ENCODE data around the gene GNB5.

The GNB5 gene

DNA sequence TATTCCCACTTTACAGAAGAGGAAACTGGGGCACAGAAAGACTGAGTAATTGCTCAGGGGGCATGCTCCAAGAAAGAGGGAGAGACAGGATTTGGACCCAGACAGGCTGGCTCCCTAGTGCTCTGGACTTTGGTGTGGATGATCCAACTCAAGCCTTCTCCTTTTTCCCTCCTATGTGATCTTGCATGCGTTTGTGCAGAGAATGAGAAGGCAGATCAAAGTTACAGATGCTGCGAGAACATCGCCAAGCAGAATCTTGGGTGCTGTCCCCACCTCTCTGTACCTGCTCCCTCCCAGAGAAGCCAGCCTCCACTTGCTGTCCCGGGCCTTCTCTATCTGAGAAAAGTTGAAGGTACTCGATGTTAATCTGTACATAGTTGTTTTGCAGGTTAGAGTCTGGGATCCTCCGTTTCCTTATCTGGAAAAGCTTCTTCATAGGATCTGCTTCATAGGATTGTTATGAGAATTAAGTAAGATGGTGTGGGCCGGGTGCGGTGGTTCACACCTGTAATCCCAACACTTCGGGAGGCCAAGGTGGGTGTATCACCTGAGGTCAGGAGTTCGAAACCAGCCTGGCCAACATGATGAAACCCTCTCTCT is 10.2 kb downstream of the GNB5 start:
- DNase-seq = no peak
- Histone ChIP-seq H3K4me3 (ENCODE audit: low read depth, low read length) (no peak overlapping the region), H3K36me3 (no peaks in the 10 kb centered on the region), H3K9me3 (no peaks in the 10 kb centered on the region), H3K4me1 (no peaks in the 10 kb centered on the region), H3K27me3 (peaks cover 16% of the 10 kb centered on the region)
- TF ChIP-seq, protein P1, sequence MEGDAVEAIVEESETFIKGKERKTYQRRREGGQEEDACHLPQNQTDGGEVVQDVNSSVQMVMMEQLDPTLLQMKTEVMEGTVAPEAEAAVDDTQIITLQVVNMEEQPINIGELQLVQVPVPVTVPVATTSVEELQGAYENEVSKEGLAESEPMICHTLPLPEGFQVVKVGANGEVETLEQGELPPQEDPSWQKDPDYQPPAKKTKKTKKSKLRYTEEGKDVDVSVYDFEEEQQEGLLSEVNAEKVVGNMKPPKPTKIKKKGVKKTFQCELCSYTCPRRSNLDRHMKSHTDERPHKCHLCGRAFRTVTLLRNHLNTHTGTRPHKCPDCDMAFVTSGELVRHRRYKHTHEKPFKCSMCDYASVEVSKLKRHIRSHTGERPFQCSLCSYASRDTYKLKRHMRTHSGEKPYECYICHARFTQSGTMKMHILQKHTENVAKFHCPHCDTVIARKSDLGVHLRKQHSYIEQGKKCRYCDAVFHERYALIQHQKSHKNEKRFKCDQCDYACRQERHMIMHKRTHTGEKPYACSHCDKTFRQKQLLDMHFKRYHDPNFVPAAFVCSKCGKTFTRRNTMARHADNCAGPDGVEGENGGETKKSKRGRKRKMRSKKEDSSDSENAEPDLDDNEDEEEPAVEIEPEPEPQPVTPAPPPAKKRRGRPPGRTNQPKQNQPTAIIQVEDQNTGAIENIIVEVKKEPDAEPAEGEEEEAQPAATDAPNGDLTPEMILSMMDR (IDR thresholded peaks at IDR 0.05; ENCODE audit: low read depth, low read length) = no peak

DNA sequence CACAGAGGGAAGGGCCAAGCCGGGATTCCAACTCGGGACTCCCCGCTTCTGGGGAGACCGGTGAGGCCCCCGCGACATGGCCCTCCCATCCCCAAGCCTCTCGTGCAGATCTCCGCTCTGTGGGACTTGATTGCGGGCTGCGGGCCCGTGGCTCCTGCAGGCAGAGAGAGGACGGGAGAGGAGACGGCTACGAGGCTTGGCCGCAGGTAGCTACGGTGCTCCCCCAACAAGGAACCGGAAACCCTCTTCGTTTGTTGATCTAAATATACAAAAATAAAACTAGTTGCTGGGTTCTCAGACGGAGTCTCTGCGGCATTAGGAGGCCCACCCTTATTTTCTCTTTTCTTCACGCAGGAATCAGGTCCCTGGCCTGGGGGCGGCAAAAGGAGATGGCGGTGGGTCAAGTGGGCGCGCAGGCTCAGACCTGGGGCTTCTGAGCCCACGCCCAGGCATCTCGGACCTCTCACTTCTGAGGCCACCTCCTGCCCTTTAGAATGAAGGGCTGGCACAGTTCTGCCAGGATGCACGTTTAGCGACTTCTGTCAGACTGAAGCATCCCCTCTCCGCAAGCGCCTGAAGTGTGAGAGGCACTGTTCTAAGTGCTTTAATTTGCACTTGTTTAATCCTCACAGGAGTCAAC is 10.9 kb downstream of the GNB5 start:
- peaks cover 16% of the 10 kb centered on the region for H3K27me3 ChIP-seq
- H3K4me1 ChIP-seq = no peaks in the 10 kb centered on the region
- DNase-seq = no peak
- no peaks in the 10 kb centered on the region for H3K9me3 ChIP-seq
- H3K4me3 ChIP-seq (ENCODE audit: low read depth, low read length) = peak overlapping the region; percentile 67
- H3K36me3 ChIP-seq = no peaks in the 10 kb centered on the region
- TF ChIP-seq, protein P1 (IDR thresholded peaks at IDR 0.05; ENCODE audit: low read depth, low read length) = no peak

DNA sequence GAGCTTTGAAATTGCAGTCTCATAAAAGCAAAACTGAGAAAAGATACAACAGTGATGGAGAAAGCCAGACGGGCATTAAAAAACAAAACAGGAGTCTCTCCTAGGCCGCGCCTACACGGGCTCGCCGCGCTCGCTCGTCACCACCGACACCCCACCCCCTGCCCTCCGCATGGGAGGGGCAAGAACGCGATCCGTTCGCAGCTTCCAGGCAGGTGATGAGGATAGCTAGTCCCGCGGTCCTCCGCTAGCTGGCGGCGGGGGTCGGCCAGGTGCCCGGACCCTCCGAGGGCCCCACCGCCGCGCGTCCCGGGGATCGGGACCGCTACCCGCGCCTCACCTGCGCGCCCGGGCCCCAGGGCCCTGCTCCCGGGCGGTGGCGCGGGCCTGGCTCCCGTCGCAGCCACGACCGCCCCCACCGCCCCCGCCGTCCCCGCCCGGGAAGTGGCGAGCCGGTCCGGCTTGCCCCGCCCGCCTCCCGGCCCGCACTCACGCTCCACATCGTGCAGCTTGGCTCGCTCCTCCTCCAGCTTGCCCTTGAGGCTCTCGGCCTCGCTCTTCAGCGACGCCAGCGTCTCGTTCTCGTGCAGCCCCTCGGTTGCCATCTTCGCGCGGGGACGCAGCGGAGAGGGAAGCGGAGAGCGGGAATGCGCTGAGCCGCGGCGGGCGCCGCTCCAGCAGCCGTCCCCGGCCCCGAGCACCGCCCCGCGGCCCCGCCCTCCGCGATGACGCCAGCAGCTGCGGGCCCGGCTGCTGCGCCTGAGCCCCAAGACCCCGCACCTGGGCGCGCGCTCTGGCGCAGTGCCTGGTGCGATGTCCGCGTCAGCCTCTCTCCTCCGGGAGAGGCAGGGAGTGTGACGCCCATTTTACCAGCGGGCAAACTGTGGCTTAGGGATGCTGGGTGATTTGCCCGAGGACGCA is 11.7 kb downstream of the GNB5 start:
- peak; percentile 86 for DNase-seq
- Histone ChIP-seq H3K4me1 (no peaks in the 10 kb centered on the region), H3K9me3 (no peaks in the 10 kb centered on the region), H3K4me3 (ENCODE audit: low read depth, low read length) (peak overlapping the region; percentile 67), H3K27me3 (peaks cover 16% of the 10 kb centered on the region), H3K36me3 (no peaks in the 10 kb centered on the region)
- TF ChIP-seq, protein P1 (IDR thresholded peaks at IDR 0.05; ENCODE audit: low read depth, low read length) = no peak

DNA sequence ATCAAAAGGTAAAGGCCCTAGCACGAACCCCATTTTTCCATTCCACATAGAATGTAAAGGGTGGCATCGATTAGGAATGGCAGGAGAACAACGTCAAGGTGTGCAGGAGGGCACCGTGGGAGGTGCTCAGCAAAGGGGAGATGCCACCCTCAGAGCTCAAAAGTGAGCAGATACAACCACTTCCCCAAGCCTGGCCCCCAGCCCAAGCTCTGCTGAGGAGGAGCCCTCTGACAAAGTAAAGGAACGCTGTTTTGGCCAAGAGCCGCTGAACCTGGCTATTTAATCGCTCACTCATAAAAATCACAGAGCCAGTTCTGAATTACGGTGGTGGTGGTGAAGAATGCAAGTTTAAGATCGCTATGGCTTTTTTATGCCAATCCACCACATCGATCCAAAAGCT is 12.4 kb downstream of the GNB5 start:
- TF ChIP-seq, protein P1 (IDR thresholded peaks at IDR 0.05; ENCODE audit: low read depth, low read length) = no peak
- H3K4me1 ChIP-seq = no peaks in the 10 kb centered on the region
- H3K27me3 ChIP-seq = peaks cover 16% of the 10 kb centered on the region
- no peaks in the 10 kb centered on the region for H3K9me3 ChIP-seq
- no peak for DNase-seq
- no peaks in the 10 kb centered on the region for H3K36me3 ChIP-seq
- peak overlapping the region; percentile 67 for H3K4me3 ChIP-seq (ENCODE audit: low read depth, low read length)

DNA sequence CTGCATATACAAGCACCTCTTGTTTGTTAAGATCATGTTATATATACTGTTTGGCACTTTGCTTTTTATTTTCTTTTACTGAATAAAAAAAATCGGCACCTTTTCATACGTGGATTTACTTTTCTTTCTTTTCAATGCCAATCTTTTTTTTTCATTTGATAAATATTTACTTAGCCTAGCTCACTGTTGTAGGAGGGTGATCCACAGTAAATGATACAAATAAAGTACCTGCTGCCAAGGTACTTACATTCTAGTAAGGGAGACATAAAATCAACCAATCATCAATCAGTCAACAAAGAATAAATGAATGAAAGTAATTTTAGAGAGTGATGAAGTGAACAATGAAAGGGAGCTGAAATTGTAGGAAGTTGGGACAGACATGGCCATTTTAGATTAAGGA is 18.3 kb downstream of the GNB5 start:
- no peaks in the 10 kb centered on the region; the same call in 1 of the 2 replicates for H3K27me3 ChIP-seq
- DNase-seq = no peak
- no peaks in the 10 kb centered on the region for H3K4me1 ChIP-seq
- no peaks in the 10 kb centered on the region for H3K36me3 ChIP-seq
- TF ChIP-seq, protein P1 (IDR thresholded peaks at IDR 0.05; ENCODE audit: low read depth, low read length) = no peak
- no peaks in the 10 kb centered on the region for H3K9me3 ChIP-seq
- no peak overlapping the region for H3K4me3 ChIP-seq (ENCODE audit: low read depth, low read length)
